SK-N-SH treated with all-trans-retinoic acid at 6 μM for 48 hours (cell line): ENCODE measurements around the gene PXK.

Experiments used
- ATAC-seq: fragments of 200-7000 bp; cut with Tn5 transposase; 3 replicates; pipeline ENCODE4 v1.9.1; 2020; ENCODE audit warnings: mild to moderate bottlenecking, moderate library complexity
- ARNTL ChIP-seq: fragments of 450-650 bp; formaldehyde crosslinking; IDR thresholded peaks from 2 replicates; pipeline ENCODE4 v1.5.0; 2020; ENCODE audit warnings: low read depth, mild to moderate bottlenecking, moderate library complexity, borderline replicate concordance
- BACH2 ChIP-seq: fragments of 250-450 bp; sonication (Bioruptor Pico); IDR thresholded peaks from 2 replicates; pipeline ENCODE4 v1.9.0; 2021; ENCODE audit warnings: mild to moderate bottlenecking, borderline replicate concordance
- CSDC2 ChIP-seq: fragments of 250-450 bp; sonication (Bioruptor Pico); IDR thresholded peaks from 2 replicates; pipeline ENCODE4 v1.5.0; 2020; ENCODE audit warnings: mild to moderate bottlenecking, moderate library complexity
- ESRRG ChIP-seq: fragments of 250-450 bp; sonication (Bioruptor Pico); IDR thresholded peaks from 2 replicates; pipeline ENCODE4 v1.6.1; 2021; ENCODE audit warnings: mild to moderate bottlenecking
- GLIS3 ChIP-seq: fragments of 250-450 bp; sonication (Bioruptor Pico); IDR thresholded peaks from 2 replicates; pipeline ENCODE4 v1.5.0; 2020; ENCODE audit warnings: mild to moderate bottlenecking, moderate library complexity
- OSR1 ChIP-seq: fragments of 250-450 bp; sonication (Bioruptor Pico); IDR thresholded peaks from 2 replicates; pipeline ENCODE4 v1.8.0; 2022; ENCODE audit warnings: moderate library complexity, mild to moderate bottlenecking, inconsistent platforms
- PPARA ChIP-seq: fragments of 250-450 bp; sonication (Bioruptor Pico); IDR thresholded peaks from 2 replicates; pipeline ENCODE4 v1.5.0; 2020; ENCODE audit warnings: mild to moderate bottlenecking, borderline replicate concordance
- RARB ChIP-seq: fragments of 250-450 bp; sonication (Bioruptor Pico); IDR thresholded peaks from 2 replicates; pipeline ENCODE4 v1.8.0; 2021; ENCODE audit warnings: mild to moderate bottlenecking, moderate library complexity
- SNAI2 ChIP-seq: fragments of 250-450 bp; sonication (Bioruptor Pico); IDR thresholded peaks from 2 replicates; pipeline ENCODE4 v1.5.0; 2020; ENCODE audit warnings: mild to moderate bottlenecking, moderate library complexity
- TCF4 ChIP-seq: fragments of 250-450 bp; sonication (Bioruptor Pico); IDR thresholded peaks from 2 replicates; pipeline ENCODE4 v1.8.0; 2021; ENCODE audit warnings: mild to moderate bottlenecking, moderate library complexity, borderline replicate concordance
- TOX ChIP-seq: fragments of 250-450 bp; sonication (Bioruptor Pico); IDR thresholded peaks from 2 replicates; pipeline ENCODE4 v1.8.0; 2021; ENCODE audit warnings: mild to moderate bottlenecking, moderate library complexity, borderline replicate concordance
- ZFP3 ChIP-seq: fragments of 250-450 bp; sonication (Bioruptor Pico); IDR thresholded peaks from 2 replicates; pipeline ENCODE4 v1.5.0; 2020; ENCODE audit warnings: mild to moderate bottlenecking, moderate library complexity
- ZFP30 ChIP-seq: fragments of 450-650 bp; formaldehyde crosslinking; IDR thresholded peaks from 2 replicates; pipeline ENCODE4 v1.5.0; 2022; ENCODE audit warnings: mild to moderate bottlenecking, moderate library complexity
- ZNF70 ChIP-seq: fragments of 450-650 bp; formaldehyde crosslinking; IDR thresholded peaks from 2 replicates; pipeline ENCODE4 v1.5.0; 2020; ENCODE audit warnings: mild to moderate bottlenecking, moderate library complexity
- ZNF8 ChIP-seq: fragments of 450-650 bp; formaldehyde crosslinking; IDR thresholded peaks from 2 replicates; pipeline ENCODE4 v1.5.0; 2020; ENCODE audit warnings: mild to moderate bottlenecking, moderate library complexity
- TF ChIP-seq, protein P1 (sequence below): fragments of 250-450 bp; sonication (Bioruptor Pico); IDR thresholded peaks from 2 replicates; pipeline ENCODE4 v1.5.1; 2020; ENCODE audit warnings: low read depth, mild to moderate bottlenecking, moderate library complexity
- TF ChIP-seq, protein P2 (sequence below): fragments of 250-450 bp; sonication (Bioruptor Pico); IDR thresholded peaks from 2 replicates; pipeline ENCODE4 v1.8.0; 2021; ENCODE audit warnings: low read depth, mild to moderate bottlenecking, moderate library complexity, borderline replicate concordance
- TF ChIP-seq, protein P3 (sequence below): fragments of 250-450 bp; sonication (Bioruptor Pico); IDR thresholded peaks from 2 replicates; pipeline ENCODE4 v1.8.0; 2020; ENCODE audit warnings: mild to moderate bottlenecking, moderate library complexity, borderline replicate concordance
- TF ChIP-seq, protein P4 (sequence below): fragments of 250-450 bp; sonication (Bioruptor Pico); IDR thresholded peaks from 2 replicates; pipeline ENCODE4 v1.5.0; 2020; ENCODE audit warnings: mild to moderate bottlenecking, moderate library complexity
- TF ChIP-seq, protein P5 (sequence below): fragments of 250-450 bp; sonication (Bioruptor Pico); IDR thresholded peaks from 2 replicates; pipeline ENCODE4 v1.5.1; 2021; ENCODE audit warnings: mild to moderate bottlenecking, moderate library complexity

PXK gene

DNA sequence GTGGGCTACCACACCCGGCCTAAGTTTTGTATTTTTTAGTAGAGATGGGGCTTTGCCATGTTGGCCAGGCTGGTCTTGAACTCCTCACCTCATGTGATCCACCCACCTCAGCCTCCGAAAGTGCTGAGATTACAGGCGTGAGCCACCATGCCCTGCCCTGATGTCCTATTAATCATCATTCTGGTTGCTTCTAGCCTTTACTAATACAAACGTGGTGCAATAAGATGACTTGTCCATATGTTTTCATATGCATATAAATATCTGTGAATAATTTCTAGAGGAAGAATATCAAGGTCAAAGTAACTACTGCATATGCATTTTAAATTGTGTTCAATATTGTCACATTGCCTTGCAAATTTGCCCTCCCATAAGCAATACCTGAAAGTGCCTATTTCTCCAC lies 126.5 kb downstream of the PXK start:
- ATAC-seq, result no peak
- TF ChIP-seq RARB (CRISPR knock-in tag) (no peak), ARNTL (CRISPR knock-in tag) (no peak), TOX (CRISPR knock-in tag) (no peak), GLIS3 (CRISPR knock-in tag) (no peak), ZFP3 (no peak), SNAI2 (no peak), BACH2 (no peak), ZNF70 (no peak), TCF4 (CRISPR knock-in tag) (no peak), OSR1 (CRISPR knock-in tag) (no peak), CSDC2 (no peak), PPARA (CRISPR knock-in tag) (no peak), ZFP30 (CRISPR knock-in tag) (no peak)
- TF ChIP-seq, protein P1, sequence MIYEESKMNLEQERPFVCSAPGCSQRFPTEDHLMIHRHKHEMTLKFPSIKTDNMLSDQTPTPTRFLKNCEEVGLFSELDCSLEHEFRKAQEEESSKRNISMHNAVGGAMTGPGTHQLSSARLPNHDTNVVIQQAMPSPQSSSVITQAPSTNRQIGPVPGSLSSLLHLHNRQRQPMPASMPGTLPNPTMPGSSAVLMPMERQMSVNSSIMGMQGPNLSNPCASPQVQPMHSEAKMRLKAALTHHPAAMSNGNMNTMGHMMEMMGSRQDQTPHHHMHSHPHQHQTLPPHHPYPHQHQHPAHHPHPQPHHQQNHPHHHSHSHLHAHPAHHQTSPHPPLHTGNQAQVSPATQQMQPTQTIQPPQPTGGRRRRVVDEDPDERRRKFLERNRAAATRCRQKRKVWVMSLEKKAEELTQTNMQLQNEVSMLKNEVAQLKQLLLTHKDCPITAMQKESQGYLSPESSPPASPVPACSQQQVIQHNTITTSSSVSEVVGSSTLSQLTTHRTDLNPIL (CRISPR knock-in tag), result no peak
- TF ChIP-seq, protein P2, sequence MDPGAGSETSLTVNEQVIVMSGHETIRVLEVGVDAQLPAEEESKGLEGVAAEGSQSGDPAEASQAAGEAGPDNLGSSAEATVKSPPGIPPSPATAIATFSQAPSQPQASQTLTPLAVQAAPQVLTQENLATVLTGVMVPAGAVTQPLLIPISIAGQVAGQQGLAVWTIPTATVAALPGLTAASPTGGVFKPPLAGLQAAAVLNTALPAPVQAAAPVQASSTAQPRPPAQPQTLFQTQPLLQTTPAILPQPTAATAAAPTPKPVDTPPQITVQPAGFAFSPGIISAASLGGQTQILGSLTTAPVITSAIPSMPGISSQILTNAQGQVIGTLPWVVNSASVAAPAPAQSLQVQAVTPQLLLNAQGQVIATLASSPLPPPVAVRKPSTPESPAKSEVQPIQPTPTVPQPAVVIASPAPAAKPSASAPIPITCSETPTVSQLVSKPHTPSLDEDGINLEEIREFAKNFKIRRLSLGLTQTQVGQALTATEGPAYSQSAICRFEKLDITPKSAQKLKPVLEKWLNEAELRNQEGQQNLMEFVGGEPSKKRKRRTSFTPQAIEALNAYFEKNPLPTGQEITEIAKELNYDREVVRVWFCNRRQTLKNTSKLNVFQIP (CRISPR knock-in tag), result no peak
- TF ChIP-seq, protein P3, sequence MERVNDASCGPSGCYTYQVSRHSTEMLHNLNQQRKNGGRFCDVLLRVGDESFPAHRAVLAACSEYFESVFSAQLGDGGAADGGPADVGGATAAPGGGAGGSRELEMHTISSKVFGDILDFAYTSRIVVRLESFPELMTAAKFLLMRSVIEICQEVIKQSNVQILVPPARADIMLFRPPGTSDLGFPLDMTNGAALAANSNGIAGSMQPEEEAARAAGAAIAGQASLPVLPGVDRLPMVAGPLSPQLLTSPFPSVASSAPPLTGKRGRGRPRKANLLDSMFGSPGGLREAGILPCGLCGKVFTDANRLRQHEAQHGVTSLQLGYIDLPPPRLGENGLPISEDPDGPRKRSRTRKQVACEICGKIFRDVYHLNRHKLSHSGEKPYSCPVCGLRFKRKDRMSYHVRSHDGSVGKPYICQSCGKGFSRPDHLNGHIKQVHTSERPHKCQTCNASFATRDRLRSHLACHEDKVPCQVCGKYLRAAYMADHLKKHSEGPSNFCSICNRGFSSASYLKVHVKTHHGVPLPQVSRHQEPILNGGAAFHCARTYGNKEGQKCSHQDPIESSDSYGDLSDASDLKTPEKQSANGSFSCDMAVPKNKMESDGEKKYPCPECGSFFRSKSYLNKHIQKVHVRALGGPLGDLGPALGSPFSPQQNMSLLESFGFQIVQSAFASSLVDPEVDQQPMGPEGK, result no peak
- TF ChIP-seq, protein P4, sequence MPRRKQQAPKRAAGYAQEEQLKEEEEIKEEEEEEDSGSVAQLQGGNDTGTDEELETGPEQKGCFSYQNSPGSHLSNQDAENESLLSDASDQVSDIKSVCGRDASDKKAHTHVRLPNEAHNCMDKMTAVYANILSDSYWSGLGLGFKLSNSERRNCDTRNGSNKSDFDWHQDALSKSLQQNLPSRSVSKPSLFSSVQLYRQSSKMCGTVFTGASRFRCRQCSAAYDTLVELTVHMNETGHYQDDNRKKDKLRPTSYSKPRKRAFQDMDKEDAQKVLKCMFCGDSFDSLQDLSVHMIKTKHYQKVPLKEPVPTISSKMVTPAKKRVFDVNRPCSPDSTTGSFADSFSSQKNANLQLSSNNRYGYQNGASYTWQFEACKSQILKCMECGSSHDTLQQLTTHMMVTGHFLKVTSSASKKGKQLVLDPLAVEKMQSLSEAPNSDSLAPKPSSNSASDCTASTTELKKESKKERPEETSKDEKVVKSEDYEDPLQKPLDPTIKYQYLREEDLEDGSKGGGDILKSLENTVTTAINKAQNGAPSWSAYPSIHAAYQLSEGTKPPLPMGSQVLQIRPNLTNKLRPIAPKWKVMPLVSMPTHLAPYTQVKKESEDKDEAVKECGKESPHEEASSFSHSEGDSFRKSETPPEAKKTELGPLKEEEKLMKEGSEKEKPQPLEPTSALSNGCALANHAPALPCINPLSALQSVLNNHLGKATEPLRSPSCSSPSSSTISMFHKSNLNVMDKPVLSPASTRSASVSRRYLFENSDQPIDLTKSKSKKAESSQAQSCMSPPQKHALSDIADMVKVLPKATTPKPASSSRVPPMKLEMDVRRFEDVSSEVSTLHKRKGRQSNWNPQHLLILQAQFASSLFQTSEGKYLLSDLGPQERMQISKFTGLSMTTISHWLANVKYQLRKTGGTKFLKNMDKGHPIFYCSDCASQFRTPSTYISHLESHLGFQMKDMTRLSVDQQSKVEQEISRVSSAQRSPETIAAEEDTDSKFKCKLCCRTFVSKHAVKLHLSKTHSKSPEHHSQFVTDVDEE (CRISPR knock-in tag), result no peak
- TF ChIP-seq, protein P5, sequence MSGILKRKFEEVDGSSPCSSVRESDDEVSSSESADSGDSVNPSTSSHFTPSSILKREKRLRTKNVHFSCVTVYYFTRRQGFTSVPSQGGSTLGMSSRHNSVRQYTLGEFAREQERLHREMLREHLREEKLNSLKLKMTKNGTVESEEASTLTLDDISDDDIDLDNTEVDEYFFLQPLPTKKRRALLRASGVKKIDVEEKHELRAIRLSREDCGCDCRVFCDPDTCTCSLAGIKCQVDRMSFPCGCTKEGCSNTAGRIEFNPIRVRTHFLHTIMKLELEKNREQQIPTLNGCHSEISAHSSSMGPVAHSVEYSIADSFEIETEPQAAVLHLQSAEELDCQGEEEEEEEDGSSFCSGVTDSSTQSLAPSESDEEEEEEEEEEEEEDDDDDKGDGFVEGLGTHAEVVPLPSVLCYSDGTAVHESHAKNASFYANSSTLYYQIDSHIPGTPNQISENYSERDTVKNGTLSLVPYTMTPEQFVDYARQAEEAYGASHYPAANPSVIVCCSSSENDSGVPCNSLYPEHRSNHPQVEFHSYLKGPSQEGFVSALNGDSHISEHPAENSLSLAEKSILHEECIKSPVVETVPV (CRISPR knock-in tag), result no peak

DNA sequence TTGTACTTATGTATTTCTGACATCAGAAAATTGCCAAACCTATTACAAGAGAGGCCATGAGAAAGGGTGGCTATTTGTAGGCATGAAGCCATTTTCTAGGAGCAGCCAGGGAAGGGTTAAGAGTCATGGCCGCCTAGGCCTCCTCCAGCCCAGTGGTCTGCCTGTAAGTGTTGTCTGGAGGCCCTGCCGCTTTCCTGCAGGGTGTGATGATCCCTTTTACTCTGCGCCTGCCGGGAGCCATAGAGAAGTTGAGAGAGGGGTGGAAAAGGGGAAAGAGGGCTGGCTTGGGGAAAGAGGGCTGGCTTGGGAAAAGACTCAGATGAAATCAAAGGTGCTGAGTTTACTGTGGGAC lies 130.1 kb downstream of the PXK start:
- no peak for ATAC-seq
- no peak for TF ChIP-seq RARB (CRISPR knock-in tag)
- no peak for TF ChIP-seq ZNF8 (CRISPR knock-in tag)
- TF ChIP-seq, all 23 proteins: peak for 0

DNA sequence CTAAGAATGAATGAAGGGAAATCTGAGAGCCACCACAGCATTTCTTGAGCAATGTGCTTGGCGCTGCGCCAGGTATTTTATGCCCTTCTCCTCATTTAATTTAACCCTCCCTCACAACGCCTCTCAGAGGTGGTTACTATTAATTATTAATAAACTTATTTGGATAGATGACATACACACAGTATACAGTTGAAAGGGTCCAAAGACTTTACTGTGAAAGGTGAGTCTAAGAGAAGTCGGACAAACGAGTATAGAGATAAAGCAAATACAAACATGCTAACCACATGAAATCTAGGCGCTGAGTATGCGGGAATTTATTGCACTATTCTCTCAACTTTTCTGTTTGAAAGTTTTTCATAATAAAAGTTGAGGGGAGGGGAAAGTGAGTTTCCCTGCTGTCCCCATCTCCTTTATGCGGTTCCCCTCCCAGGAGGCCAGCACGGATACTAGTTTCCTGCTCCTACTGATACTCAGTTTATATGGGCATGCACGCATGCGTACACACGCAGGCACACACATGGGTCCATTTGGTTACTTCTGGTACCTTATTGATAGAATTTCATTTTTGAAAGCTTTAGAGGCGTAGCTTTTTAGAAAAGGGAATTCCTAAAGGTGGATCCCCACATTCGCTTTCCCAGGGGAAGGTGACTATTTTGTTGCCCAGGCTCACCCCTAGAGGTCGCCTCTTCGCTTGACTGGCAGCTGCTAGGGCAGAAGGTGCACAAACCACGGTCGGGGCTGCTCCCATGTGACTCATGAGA lies 130.7 kb downstream of the PXK start:
- peak; percentile 99 for ATAC-seq

More for the DNA sequence above, 130.7 kb downstream of the PXK start:
- TF ChIP-seq PPARA (CRISPR knock-in tag) (no peak), ESRRG (CRISPR knock-in tag) (no peak)
- TF ChIP-seq, protein P4 (CRISPR knock-in tag), result no peak
